Activated T-cell treated with anti-CD3 and anti-CD28 coated beads for 24 hours (primary cell): ENCODE data around the gene NDUFA3.
"Not testable (repeated sequence)": the region's sequence is repeated elsewhere in the genome, so short reads cannot be mapped to it uniquely, and the experiment has no call there.

Source experiments
- DNase-seq: peaks from one replicate; pipeline ENCODE4 v3.0.0-alpha.2; 2020; ENCODE audit warnings: low read depth

NDUFA3 gene

DNA sequence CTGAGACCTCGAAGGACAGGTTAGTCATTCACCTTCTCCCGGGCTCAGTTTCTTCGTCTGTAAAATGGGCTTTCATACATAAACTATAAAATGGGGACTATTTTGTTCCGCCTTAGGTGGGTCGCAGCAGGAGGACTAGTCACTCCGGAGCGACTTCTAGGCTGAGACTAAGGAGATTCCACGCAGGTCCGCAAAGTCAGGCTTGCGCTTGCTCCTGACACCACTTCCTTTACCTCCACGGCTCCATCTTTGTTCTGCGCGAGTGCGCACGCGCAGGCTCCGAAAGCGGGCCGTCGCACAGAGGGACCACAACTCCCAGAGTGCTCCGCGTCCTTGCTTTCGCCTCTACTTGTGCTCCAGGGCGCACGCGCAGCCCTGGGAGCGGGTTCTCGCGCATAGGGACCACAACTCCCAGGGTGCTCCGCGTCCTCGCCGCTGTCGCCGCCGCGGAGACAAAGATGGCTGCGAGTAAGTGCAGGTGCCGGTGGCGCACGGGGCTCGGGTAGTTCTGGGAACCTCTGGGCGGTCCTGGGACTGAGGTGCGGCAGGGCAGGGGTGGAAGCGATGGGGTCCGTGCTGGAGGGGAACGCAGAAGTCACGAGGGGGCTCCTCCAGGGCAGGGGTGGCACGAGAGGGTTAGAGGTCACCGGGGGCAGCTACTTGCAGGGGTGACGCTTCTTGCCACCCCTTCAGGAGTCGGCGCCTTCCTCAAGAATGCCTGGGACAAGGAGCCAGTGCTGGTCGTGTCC, at the start of gene NDUFA3:
Gene NDUFA3, plus strand, starts transcription at position 435 of the 749 bp plus-strand sequence. Its CDS starts 24 bp downstream, at position 459.
- peak; percentile 96 for DNase-seq

DNA sequence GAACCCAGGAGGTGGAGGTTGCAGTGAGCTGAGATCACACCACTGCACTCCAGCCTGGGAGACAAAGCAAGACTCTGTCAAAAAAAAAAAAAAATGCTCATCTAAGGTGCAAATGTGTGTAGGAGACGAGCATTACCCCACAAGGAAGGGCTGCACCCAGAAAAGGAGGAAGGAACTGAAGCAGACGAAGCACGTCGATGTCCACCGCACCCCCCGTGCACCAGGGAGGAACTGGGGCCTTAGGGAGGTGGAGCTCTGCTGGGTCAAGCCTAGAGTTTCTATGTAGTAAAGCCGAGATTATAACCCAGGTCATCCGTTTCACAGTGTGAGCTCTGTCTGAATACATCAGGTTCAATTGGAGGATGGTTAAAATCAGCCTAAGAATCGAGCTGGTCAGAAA, 40.0 kb upstream of the NDUFA3 start:
- DNase-seq = no peak

DNA sequence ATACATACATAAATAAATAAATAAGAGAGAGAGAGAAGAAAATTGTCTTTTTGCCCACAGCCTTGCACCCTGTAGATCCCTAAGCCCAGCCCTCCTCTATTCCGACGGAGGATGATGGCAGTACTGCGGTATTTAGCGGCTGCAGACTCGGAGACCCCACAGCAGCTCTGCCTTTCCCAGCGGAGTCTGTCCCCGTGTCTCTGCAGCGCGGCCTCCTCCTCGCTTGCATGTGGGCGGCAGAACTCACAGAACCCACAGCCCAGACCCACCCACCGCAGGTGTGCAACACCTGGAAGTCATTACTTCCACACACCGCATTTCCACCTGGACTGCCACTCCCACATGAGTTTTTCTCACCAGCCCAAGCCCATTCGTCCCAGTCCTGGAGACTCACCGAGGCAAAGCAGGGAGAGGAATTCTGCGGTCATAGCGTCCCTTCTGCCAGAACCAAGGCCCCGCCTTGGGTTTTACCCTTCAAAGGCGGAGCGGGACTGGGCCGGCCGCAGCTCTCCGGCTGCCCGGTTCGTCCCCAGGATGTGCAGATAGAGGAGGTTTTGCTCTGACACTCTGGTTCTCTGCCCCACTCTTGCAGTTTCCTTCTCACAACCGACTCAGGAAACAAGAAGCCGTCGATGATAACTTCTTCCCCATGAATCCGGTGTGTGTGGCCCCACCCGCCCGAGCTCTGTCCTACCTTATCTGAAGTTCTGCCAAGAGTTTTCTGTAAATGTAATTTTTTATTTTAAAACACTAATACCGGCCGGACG, 39.1 kb upstream of the NDUFA3 start, which contains the start of gene VSTM1:
Gene VSTM1, minus strand, starts transcription at position 548 of the 767 bp plus-strand sequence. Its CDS starts 120 bp downstream, at position 428.
- DNase-seq = no peak

DNA sequence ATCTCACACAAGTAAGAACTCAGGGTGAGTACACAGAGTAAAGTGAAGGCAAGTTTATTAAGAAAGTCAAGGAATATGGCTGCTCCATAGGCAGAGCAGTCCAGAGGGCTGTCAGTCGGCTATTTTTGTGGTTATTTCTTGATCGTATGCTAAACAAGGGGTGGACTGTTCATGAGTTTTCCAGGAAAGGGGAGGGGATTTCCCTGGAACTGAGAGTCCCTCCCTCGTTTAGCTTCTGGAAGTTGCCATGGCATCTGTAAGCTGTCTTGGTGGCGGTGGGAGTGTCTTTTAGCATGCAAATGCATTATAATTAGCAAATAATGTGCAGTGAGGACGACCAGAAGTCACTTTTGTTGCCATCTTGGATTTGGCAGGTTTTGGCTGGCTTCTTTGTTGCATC, 33.2 kb upstream of the NDUFA3 start:
- no peak for DNase-seq

DNA sequence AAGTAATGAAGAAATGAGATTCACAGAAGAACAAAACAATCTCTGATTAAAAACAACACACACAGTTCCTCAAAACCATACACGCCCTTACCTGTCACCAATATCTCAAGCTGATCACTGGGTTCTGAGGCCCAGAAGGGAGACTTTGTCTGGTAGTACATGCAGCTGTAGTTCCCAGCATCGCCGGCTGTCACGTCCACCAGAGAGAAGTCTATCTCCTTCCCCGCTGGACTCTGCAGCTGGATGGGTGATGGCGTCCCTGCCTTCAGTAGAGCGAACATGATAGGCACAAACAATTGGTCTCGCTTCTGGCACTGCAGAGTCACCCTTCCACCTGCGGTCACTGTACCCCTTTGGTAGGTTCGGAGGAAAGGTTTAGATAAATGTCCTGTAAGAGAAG, 28.8 kb upstream of the NDUFA3 start:
- DNase-seq = no peak

DNA sequence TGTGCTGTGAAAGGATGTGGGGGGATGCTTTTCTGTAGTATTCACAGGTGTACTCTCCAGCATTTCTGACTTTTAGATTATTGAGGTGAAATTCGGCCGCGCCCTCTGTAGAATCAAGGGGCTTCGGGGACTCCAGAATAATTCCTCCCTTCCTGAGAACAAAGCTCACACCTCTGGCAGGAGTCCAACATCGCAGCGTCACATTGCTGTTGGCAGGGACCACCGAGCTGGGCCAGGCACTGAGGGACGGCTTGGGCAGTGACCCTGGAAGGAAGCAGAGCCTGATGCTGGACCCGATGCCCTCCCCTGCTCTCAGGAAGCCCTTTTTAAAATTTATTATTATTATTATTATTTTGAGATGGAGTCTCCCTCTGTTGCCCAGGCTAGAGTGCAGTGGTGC, 27.8 kb upstream of the NDUFA3 start:
- no peak for DNase-seq

DNA sequence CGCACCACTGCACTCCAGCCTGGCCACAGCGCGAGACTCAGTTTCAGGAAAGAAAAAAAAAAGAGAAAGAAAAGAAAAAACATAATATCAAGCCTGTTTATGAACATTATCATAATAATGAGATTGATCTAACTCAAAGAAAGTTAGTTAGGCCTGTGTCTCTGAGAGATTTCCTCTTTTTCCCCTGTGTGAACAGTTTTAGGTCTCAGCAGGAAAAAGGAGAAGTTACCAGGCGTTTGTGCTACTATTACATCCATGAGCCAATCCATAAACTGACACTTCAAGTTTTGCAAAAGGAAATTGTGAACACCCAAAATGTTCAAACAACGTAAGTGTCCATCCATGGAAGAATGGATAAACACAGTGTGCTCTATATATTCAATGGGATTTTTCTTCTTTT, 25.3 kb upstream of the NDUFA3 start:
- no peak for DNase-seq

DNA sequence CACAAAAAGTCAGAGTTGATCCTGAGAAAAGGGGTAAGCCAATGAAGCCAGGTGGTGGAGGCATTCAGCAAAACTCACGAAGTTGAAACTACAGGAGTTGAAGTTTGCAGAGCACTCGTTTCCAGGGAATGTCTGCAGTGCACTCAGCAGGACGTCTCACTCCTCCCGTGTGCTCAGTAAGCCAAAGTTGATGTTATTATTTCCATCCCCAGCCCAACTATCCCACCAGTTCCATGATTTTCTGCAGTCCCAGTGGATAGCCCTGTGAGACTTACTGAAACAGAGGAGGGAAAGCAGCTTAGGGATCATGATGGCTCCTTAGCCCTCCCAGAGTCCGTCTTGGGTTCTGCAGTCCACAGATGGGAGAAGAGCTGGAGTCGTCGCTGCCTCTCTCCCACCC, 21.6 kb upstream of the NDUFA3 start, which contains the start of gene TARM1:
Gene TARM1, minus strand, starts transcription at position 334 of the 400 bp plus-strand sequence. Its CDS starts 25 bp downstream, at position 309.
- DNase-seq = no peak

DNA sequence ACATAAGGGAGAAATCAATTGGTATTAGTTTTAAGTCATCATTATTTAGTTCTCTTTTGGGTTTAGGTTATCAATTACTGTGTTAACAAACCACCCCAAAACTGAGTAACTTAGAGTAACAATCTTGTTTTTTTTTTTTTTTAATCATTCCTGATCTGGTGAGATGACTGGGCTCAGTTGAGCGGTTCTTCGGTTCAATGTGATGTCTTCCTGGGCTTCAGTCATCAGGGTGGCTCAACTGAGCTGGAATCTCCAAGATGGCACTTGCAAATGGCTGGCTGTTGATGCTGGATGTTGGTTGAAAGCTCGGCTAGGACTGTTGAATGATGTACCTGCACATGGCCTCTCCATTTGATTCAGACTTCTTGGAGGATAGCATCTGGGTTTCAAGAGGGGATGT, 18.2 kb upstream of the NDUFA3 start:
- no peak for DNase-seq

DNA sequence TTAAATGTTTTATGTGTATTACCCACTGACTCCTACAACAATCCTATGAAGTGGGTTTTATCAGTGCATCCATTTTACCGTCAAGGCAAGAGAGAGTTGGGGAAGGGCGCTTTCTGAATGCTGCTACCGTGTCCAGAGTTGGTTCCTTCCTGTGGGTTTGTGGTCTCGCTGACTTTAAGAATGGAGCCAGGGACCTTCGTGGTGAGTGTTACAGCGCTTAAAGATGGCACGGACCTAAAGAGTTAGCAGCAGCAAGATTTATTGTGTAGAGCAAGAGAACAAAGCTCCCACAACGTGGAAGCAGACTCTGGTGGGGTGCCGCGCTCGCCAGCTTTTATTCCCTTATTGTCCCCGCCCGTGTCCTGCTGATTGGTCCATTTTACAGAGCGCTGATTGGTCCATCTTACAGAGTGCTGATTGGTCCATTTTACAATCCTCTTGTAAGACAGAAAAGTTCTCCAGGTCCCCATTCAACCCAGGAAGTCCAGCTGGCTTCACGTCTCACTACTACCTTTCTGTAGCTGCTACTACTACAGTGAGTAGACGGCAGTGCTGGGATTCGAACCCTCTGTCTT, 8.1 kb upstream of the NDUFA3 start:
- no peak for DNase-seq

DNA sequence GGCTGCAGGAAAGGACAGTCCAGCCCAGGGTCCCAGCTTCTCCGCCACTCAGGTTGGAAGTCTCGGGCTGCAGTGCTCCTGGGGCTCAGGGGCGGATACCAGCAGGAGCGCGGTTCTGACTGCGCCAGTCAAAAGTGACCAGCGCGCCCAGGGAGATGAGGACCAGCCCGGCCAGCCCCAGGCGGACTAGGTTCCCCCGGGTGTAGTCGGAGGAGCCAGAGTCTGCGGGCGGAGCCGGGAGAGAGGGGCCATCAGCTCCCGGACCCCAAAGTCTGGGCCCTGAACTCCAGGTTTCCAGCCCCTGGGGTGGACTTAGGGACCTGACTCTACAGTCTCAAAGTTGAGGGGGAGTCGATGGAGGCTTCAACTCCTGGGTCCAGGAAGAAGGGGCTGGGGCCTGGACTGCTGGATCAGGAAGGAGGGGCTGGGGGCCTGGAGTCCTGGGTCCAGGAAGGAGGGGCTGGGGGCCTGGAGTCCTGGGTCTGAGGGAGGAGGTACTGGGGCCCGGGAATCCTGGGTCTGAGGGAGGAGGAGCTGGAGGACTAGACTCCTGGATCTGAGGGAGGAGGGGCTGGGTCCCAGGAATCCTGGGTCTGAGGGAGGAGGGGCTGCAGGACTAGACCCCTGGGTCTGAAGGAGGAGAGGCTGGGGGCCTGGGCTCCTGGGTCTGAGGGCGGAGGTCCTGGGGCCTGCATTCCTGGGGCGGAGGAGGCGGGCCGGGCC, 7.4 kb upstream of the NDUFA3 start:
- no peak for DNase-seq

DNA sequence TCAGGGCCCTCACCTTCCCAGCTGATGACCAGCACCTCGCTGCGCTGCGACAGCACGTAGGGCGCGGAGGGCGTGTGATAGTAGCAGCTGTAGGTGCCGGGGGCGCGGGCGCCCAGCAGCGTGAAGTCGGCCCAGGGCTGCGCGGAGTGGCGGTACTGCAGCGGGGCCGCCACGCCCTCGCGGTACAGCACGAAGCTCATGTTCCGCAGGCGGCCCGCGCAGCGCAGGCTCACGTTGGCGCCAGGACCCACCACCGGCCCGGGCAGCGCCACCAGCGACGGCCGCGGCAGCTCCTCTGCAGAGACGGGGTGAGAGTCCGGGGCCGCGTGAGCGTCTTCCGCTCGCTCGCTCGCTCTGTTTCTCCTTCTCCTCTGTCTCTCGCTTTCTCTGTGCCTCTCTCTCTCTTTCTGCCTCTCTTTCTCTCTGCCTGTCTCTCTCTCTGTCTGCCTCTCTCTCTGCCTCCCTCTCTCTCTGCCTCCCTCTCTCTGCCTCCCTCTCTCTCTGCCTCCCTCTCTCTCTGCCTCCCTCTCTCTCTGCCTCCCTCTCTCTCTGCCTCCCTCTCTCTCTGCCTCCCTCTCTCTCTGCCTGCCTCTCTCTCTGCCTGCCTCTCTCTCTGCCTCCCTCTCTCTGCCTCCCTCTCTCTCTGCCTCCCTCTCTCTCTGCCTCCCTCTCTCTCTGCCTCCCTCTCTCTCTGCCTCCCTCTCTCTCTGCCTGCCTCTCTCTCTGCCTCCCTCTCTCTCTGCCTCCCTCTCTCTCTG, 6.6 kb upstream of the NDUFA3 start:
- DNase-seq = peak; percentile 15

DNA sequence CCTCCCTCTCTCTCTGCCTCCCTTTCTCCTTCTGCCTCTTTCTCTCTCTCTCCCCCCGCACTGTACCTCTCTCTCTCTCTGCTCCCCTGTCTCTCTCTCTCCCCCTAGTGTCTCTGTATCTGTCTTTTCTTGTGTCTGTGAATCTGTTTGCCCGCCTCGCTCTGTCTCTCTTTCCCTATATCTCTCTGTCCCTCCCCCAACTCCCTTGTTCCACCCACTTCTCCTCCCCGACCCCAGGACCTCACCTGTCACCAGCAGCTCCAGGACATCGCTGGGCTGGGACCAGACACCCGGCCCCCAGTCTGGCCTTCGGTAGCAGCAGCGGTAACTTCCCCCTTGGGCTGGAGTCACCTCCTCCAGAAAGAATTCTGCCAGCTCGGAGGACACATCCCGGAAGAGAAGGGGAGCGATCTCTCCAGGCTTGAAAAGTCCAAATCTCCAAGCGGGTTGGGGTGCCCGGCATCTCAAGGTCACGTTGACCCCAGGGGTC, 6.0 kb upstream of the NDUFA3 start:
- no peak for DNase-seq

DNA sequence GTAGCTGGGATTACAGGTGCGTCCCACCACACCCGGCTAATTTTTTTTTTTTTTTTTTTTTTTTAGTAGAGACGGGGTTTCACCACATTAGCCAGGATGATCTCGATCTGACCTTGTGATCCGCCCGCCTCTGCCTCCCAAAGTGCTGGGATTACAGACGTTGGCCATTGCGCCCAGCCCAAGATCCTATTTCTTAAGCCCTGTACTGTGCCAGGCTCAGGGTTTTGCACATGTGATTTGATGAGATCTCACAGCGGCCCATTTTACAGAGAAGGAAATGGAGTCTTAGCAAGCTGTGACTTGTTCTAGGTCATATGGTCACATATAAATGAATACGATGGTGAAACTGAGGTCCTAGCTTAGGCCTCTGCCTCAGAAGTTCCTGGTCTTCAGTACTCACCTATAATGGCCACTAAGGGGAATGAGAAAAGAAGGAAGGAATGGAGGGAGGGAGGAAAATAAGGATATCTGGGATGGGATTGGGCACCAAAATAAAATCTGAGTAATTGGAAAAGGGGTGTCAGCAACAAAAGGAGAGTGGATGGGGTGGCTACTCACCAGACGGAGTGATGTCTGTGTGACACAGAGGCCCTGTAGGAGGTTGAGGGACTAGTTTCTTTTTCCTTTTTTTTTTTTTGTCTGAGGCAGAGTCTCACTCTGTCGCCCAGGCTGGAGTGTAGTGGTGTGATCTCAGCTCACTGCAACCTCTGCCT, 3.3 kb upstream of the NDUFA3 start:
- no peak for DNase-seq

DNA sequence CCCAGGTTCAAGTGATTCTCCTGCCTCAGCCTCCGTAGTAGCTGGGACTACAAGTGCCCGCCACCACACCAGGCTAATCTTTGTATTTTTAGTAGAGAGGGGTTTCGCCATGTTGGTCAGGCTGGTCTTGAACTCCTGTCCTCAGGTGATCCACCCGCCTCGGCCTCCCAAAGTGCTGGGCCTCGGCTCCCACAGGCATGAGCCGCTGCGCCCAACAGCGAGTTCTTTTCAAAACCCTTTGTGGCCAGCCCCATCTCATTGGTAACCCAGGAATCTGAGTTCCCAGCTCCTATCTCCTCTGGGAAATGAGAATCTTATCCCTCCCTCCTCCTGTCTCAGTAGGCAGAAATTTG, 2.8 kb upstream of the NDUFA3 start:
- DNase-seq = not testable (repeated sequence)

DNA sequence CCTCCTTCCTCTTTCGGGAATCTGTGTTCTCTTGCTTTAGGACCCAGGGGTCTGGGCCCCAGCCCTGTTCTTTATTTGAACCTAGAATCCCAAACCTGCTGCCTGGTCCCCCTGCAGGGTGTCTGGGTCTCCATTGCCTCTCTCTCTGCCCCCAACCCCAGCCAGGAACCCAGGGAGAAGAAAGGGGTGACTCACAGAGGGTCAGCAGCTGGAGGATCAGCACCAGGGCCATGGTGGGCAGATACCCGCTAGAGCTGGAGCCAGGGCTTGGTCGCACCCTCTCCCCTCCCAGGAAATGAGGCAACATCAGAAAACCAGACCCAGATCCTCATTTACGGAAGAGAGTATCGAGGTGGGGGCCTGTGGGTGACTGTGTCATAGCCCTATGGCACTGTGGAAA, 2.1 kb upstream of the NDUFA3 start, which contains the start of gene OSCAR:
Gene OSCAR, minus strand, starts transcription at position 243 of the 400 bp plus-strand sequence. Its CDS starts 11 bp downstream, at position 232.
- DNase-seq = no peak

DNA sequence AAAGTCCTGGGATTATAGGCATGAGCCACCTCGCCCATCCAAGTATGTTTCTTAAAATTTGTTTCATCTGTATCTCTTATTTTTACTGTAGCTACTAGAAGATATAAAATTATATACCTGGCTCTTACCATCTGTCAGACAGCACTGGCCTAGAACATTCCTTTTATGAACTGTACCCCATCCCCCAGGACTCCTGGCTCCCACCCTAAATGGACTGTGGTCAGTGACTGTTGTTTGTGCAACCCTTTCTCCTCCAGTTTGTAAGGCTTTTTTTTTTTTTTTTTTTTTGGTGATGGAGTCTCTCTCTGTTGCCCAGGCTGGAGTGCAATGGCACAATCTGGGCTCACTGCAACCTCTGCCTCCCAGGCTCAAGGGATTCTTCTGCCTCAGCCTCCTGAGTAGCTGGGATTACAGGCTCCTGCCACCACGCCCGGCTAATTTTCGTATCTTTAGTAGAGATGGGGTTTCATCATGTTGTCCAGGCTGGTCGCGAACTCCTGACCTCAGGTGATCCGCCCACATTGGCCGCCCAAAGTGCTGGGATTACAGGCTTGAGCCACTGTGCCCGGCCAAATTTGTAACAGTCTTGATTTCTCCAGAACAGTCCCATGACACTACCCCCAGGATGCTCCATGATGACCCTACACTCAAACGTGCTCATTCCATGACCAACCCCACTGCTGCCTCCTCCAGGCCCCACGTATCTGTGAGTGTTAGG, 2.5 kb downstream of the NDUFA3 start:
- DNase-seq = no peak

DNA sequence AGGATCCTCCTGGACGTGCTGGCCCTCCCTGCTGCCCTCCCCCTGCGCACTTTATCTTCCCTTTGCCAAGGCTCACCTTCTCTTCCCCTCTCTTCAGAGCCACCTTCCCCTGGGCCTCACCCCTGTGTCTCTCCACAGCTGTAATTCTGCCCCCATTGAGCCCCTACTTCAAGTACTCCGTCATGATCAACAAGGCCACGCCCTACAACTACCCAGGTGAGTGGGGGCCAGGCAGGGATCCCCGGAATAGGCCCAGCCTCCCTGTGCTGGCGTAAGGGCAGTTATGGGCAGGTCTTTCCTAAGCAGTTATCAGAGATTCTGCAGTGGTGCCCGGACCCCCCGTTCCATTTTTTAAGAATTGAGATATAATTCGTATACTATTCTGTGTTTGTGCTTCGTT, 3.1 kb downstream of the NDUFA3 start:
- DNase-seq = no peak

DNA sequence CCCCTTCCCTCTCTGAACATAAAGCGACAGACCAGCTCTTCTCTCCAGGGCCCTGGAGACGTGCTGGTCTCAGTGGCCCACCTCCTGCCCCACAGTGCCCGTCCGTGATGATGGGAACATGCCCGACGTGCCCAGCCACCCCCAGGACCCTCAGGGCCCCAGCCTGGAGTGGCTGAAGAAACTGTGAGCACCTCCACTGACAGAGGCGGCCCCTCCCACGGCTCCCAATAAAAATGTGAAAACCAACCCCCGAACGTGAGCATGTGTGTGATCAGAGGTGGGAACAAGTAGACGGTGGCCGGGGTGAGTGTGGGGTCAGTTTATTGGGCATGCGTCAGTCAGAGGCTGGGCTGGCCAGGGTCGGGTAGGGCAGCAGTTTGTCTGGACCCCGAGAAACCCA, 4.1 kb downstream of the NDUFA3 start:
- DNase-seq = no peak
